Globus pallidus (tissue), 1 donor: ENCODE results near the gene BMP6.

ENCODE experiments used
- DNase-seq: peaks from one replicate; pipeline ENCODE4 v3.0.0-alpha.2; 2015; ENCODE audit warnings: low spot score

Gene BMP6

GRCh38 chr6:7725849-7726415 is at the start of gene BMP6:
Gene BMP6 (plus strand): TSS chr6:7726099. CDS start chr6:7726956, 857 bp downstream.
- peak; percentile 79 for DNase-seq

GRCh38 chr6:7677229-7677628 is 48.7 kb upstream of the BMP6 start:
- no peak for DNase-seq

GRCh38 chr6:7680393-7681075 is 45.4 kb upstream of the BMP6 start:
- DNase-seq = no peak

- no peak for DNase-seq
These were observed 44.5 kb upstream of the BMP6 start for GRCh38 chr6:7681449-7681848.

- no peak for DNase-seq
These were observed 41.8 kb upstream of the BMP6 start for GRCh38 chr6:7684076-7684475.

GRCh38 chr6:7684843-7685242 is 41.1 kb upstream of the BMP6 start:
- no peak for DNase-seq

- no peak for DNase-seq
These were observed 40.6 kb upstream of the BMP6 start for GRCh38 chr6:7685276-7685675.

- no peak for DNase-seq
These were observed 38.5 kb upstream of the BMP6 start for GRCh38 chr6:7687145-7688111.

- DNase-seq = no peak
These were observed 34.9 kb upstream of the BMP6 start for GRCh38 chr6:7691021-7691420.

- no peak for DNase-seq
These were observed 34.0 kb upstream of the BMP6 start for GRCh38 chr6:7691675-7692452.

- DNase-seq = no peak
These were observed 33.5 kb upstream of the BMP6 start for GRCh38 chr6:7692453-7692784.

GRCh38 chr6:7693827-7694226 is 32.1 kb upstream of the BMP6 start:
- DNase-seq = no peak

GRCh38 chr6:7696061-7696460 is 29.8 kb upstream of the BMP6 start:
- no peak for DNase-seq

- DNase-seq = no peak
These were observed 28.5 kb upstream of the BMP6 start for GRCh38 chr6:7697432-7697819.

GRCh38 chr6:7697820-7698623 is 27.9 kb upstream of the BMP6 start:
- DNase-seq = no peak

- no peak for DNase-seq
These were observed 24.6 kb upstream of the BMP6 start for GRCh38 chr6:7701212-7701834.

GRCh38 chr6:7703148-7703680 is 22.7 kb upstream of the BMP6 start:
- DNase-seq = no peak

- no peak for DNase-seq
These were observed 20.4 kb upstream of the BMP6 start for GRCh38 chr6:7705483-7705882.

- no peak for DNase-seq
These were observed 19.6 kb upstream of the BMP6 start for GRCh38 chr6:7706269-7706668.

GRCh38 chr6:7707787-7708186 is 18.1 kb upstream of the BMP6 start:
- DNase-seq = no peak
